HT1080 (cell line): Measurements from ENCODE around the gene MYRIP. TPM values are rescaled to one million over a fixed set of nuclear protein-coding genes. Genes with fewer than 3 reads are reported as not detected.
"Not testable (repeated sequence)": the region's sequence is repeated elsewhere in the genome, so short reads cannot be mapped to it uniquely, and the experiment has no call there.

Experiments used
- DNase-seq: peaks from one replicate; pipeline ENCODE4 v3.0.0-alpha.2; 2015; ENCODE audit warnings: low read depth
- total RNA-seq: library from RNA; depleted of rRNA; stranded (reverse); fragments of >200 nt; shearing (Covaris generic); gene quantifications from 2 replicates; pipeline ENCODE4 v1.2.3, GENCODE V29; 2014

Gene MYRIP
- total RNA-seq, 1 experiment from 2014 or later = 0.48 TPM

- DNase-seq = no peak
Observed at GRCh38 chr3:40024526-40024925, 215.1 kb downstream of the MYRIP start.

GRCh38 chr3:40025892-40026291 lies 216.5 kb downstream of the MYRIP start:
- DNase-seq = not testable (repeated sequence)

DNA sequence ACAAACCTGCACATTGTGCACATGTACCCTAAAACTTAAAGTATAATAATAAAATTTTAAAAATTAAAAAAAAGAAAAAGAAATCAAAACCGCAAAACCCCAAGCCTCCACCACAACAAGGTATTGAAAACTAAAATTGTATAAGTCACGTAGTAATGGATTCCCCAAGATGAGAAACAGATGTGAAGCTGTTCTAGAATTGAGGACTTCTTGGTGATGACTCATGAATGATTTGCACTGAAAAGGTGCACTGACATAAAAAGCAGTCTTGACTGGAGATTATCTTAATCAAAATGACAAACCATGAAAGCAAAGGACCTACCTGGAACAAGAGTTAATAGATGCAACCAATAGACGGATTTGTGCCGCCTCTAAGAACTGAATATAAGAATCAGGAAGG lies 225.8 kb downstream of the MYRIP start:
- no peak for DNase-seq

DNA sequence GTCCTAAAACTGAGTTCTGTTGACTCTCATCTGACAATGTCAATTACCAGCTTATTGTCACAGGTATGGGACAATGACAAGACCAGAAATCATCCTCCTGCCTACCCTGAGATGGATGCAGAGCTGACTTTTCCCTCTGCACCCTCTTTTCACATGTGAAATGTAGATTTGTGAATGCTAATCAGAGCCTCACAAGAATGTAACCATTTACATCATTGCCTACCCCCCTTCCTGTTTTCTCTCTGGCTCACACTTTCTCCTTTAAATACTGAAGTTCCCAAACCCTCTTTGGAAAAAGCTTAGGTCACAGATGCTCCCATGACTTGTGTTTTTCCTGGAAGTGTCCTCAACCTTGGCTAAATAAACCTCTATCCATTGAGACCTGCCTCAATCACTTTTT lies 228.2 kb downstream of the MYRIP start:
- no peak for DNase-seq

DNA sequence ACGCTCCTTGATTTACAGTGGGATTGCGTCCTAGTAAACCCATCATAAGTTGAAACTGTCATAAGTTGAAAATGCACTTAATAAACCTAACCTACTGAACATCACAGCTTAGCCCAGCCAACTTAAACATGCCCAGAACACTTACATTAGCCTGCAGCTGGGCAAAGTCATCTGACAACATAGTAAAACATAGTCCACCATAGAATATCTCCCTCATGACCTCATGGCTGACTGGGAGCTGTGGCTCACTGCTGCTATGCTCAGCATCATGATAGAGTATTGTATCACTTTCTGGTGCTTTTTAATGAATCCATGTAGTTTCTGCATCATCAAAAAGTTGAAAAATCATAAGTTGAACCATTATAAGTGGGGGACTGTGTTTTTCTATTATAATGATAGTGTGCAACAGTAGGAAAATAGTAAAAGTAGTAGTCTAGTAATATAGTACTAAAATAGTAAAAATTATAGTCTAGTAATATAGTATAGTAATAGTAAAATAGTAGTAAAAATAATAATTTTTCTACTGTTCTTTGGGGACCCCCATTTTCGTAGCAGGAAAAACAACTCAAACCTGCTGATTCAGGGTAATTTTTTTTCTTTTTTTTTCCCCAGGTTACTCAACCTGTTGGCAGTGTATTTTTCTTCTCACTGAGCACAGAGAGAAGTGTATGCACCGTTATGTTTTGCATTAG lies 233.5 kb downstream of the MYRIP start:
- DNase-seq = peak; percentile 18

GRCh38 chr3:40043444-40043755 lies 234.0 kb downstream of the MYRIP start:
- DNase-seq = peak; percentile 86

DNA sequence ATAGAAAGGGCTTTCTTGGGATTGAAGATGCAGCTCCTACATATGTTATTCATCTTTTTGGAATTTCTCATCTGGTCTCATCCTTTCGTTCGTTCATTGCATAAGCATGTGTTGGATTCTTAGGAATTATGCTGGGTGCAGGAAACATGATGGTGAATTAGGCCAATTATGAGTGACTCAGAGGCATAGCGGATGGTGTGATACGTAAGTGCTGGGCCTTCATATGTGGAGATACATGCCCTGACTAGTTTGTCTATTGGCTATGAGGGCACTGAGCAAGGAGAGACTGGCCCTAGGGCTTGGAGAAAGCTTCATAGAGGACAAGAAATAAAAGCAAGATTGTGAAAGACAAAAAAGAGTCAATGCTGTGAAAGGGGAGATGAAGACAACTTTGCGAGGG lies 235.1 kb downstream of the MYRIP start:
- peak; percentile 92 for DNase-seq

DNA sequence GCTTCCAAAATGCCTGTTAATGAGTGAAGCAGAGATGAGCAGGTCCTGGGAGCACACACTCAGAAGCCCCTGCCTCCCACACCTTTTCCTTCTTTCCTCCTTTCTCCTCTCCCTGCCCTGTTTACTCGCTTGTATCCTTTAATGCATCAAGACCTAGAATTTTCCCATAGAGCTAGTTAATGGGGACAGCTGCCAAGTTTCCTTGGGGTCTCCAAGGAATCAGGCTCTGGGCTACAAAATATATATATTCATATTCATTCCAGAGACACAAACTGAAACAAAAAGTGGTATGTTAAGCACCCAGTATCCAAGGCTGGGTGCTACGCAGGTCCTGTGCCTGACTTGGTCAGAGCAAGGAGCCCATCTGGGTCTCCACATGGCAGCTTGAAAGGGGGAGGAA lies 235.6 kb downstream of the MYRIP start:
- no peak for DNase-seq

DNA sequence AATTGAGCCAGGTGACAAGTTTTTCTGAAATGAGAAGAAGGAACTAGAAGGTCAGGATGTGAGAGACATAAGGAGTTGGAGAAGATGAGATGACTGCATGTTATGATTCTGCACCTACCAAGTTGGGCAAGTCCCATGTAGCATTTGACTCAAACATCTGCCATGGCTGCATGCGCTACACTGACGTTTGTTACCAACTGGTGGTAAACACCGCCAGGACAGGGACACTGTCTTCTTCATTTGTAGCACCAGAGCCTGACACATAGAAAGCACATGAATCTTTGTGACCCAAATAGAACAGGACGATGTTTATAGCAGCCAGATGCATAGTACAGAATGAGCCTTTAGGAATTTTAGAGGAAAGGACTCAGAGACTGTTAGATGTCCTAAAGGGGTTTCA lies 236.7 kb downstream of the MYRIP start:
- DNase-seq = no peak

DNA sequence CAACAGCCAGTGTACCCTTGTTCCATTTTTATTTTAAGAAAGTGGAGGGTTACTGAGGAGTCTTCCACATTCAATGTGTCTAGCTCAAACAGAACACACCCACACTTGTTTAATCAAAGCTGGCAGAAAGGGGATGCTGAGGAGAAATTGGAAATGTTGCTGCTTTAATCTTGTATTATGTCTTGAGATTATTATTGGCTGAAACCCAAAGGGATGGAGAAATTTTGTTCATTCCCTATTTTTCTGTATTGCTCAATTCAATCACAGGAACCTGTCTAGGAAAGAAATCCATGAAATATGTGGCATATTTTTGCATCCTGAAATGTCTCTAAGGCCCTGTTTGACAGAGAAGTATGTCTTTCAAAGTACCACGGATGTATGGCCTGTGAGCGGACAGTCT lies 238.0 kb downstream of the MYRIP start:
- DNase-seq = no peak

DNA sequence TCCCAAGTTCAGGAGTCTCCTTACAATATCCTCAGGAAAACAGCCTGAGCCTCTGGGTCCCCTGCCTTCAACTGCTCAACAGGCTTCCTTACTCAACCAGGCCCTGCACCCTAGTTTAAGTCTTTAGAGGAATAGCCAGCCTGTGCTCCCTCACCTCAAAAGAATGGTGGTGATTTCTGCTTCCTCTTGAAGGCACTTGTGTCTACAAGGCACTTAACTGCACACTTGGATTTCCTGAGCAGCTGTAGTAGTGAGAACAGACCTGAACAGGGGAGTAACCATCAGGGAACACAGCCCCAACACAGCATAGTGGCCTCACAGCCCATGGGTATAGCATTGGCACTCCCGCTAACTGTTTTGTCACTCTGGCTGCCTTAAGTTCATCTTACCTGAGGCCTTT lies 244.3 kb downstream of the MYRIP start:
- DNase-seq = no peak

GRCh38 chr3:40054568-40055222 lies 245.3 kb downstream of the MYRIP start:
- no peak for DNase-seq

DNA sequence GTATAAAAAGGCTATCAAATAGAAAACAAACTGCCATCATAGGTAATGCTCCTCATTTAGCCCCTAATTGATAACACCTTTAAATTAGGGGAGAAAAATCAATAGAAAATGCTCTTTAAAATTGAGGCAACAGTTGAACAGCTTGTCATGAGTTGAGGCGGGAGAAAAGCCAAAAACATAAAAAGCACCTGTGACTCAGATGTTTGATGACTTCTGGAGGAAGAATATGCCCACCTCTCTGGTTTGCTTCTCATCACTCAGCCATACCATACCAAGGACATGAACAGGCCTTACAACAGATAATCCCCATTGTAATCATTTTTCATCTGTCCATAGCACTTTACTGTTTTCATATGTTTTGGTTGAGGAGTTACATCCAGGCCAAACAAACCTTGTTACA lies 246.0 kb downstream of the MYRIP start:
- DNase-seq = no peak

DNA sequence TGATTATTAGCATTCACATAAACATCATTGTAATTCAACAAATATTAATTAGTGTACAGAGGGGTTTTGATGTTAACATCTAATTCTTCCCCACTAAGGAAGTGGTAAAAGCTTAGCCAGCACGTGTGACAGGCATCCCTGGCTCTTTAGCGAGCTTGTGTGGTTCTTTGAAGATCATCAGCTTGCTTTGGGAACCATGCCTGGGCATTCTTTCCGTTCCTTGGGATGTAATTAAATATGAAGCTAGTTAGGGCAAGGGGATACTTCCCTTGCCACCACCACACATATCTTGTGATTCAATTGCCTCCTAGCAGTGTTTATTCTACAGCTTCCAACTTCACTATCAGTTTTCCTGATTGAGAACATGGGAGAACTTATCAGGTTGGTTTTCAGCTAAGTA lies 246.5 kb downstream of the MYRIP start:
- no peak for DNase-seq

- DNase-seq = no peak
Observed at GRCh38 chr3:40057077-40057476, 247.7 kb downstream of the MYRIP start.

DNA sequence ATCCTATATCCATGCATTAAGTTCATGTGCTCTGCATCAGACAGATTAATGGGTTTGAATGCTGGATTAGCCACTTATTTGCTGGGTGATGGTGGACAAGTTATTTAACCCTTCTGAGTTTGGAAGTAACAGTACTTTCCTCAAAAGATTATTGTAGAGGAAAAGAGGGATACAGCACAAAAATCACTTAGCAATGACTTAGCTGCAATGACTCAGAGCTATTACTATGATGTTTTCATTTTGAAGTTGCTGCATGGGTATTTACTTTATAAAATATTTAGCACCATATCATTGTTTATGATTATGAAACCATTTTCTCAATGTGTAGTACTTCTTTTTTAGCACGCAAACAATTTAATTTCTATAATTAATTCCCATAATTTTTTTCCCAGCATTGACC lies 248.4 kb downstream of the MYRIP start:
- DNase-seq = no peak

DNA sequence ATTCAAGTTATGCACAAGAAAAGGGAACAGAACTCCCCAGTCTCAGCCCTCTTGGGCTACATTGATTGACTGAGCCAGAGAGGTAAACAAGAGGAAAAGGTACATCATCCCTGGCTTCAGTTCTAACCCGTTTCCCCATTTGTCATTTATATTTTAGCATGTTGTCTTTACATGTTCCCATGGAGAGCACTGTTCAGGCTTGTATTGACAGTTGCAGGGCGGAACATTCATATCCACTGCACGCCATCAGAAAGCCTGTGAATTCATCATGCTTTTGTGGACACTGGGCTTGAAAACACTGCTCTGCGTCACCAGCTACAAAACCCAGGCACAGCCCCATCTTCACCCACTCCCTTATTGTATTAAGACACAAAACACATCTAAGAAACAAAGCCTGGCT lies 259.2 kb downstream of the MYRIP start:
- no peak for DNase-seq

DNA sequence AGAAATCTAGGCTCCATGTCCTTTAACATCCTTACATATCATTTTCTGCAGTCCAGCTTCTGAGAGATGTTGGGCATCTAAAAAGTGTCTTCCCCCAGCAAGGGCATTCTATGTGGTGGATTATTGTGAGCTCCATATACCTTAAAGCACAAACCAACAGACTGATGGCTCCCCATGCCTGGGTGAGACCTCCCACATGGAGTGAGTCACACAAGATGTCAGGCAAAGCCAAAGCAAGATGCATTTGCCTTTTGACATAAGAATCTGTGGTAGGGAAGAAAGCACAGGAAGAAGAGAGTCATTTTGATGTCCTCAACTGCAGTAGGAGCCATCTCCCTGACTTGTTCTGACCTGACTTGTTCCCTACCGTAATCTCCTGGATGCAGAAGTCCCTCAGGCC lies 261.4 kb downstream of the MYRIP start:
- DNase-seq = peak; percentile 13

GRCh38 chr3:40071683-40072238 lies 262.4 kb downstream of the MYRIP start:
- DNase-seq = no peak

GRCh38 chr3:40073310-40074007 lies 264.1 kb downstream of the MYRIP start:
- peak; percentile 25 for DNase-seq

- DNase-seq = not testable (repeated sequence)
Observed at GRCh38 chr3:40077139-40077538, 267.7 kb downstream of the MYRIP start.

GRCh38 chr3:40077828-40078492 lies 268.6 kb downstream of the MYRIP start:
- not testable (repeated sequence) for DNase-seq
